Measurements from ENCODE around the gene SOAT2. TPM values are rescaled to one million over a fixed set of nuclear protein-coding genes. Genes with fewer than 3 reads are reported as not detected.

SOAT2 gene
- total and polyA plus RNA-seq, 2 experiments from 2014 or later: 0.43 TPM; not detected in 1

DNA sequence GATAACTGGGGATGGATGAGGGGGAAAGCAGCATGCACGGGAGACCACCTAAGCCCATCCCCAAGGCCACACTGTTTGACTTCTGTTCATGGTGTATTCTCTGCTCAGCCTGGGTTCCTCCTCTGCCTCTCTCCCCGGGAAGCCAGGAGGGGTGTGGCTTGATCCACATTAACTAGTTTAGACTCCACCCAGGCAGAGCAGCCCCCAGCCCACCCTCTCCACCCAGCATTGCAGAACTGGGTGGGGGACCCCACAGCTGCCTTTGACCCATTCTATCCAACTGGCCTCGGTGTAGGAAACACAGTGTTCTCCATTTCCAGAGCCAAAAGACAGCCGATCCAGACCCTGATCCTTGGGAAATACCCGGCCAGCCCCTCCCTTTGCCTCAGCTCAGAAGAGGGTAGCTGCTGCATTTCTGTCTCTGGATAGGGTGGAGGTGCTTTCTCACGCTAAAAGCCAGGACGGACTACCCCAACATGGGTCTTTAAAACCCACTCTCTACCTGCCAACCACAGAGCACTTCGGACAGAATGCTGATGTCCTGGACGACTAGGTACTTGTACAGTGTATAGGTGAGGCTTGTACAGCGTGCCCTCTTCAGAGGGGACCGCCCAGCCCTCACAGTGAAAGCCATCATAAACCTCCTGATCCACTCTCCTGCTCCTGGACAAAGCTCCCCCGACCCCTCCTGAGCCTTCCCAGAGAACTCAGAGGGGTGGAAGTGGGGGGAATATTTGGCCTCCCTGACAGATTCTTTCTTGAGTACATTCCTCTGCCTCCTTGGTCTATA lies 33.5 kb upstream of the SOAT2 start:
- H3K4me2 ChIP-seq (ENCODE audit: unreplicated experiment): no peak overlapping the region
- no peak overlapping the region for H3K27ac ChIP-seq
- H3K27me3 ChIP-seq (replicated peaks; ENCODE audit: insufficient read depth): no peaks in the 10 kb centered on the region
- peaks cover 8% of the 10 kb centered on the region for H3K79me2 ChIP-seq (ENCODE audit: insufficient read depth)
- H2AFZ ChIP-seq: no peak overlapping the region
- DNase-seq: no peak
- peaks cover 17% of the 10 kb centered on the region for H3F3A ChIP-seq (ENCODE audit: insufficient read depth)
- H3K36me3 ChIP-seq (ENCODE audit: low read depth): no peaks in the 10 kb centered on the region
- no peak overlapping the region for H3K4me3 ChIP-seq
- H3K9me3 ChIP-seq (ENCODE audit: low read depth): no peaks in the 10 kb centered on the region
- no peak overlapping the region for H3K9ac ChIP-seq
- H4K20me1 ChIP-seq (ENCODE audit: insufficient read depth): no peaks in the 10 kb centered on the region
- in situ Hi-C loops (cut with MboI): no loop called here
- H3K9me2 ChIP-seq (ENCODE audit: insufficient read depth): no peaks in the 10 kb centered on the region
- WGBS, 2 experiments (ENCODE audit: low coverage in 1 of 2, low lambda C conversion rate in 2 of 2, missing lambda C conversion rate in 2 of 2): 35 to 42% methylated on average over 11 to 12 of the region's 12 CpGs
- H3K4me1 ChIP-seq (ENCODE audit: insufficient read depth): peaks cover 41% of the 10 kb centered on the region
- no peak for TF ChIP-seq EZH2 (IDR thresholded peaks at IDR 0.05; ENCODE audit: insufficient read depth, poor library complexity, severe bottlenecking)
- no peak for TF ChIP-seq EZH2phosphoT487 (IDR thresholded peaks at IDR 0.05; ENCODE audit: insufficient read depth, low read depth)

- Histone ChIP-seq H3K36me3 (ENCODE audit: low read depth) (no peaks in the 10 kb centered on the region), H3K9me3 (ENCODE audit: low read depth) (no peaks in the 10 kb centered on the region), H3K27me3 (replicated peaks; ENCODE audit: insufficient read depth) (no peaks in the 10 kb centered on the region), H3K4me3 (no peak overlapping the region), H3K27ac (peak overlapping the region; percentile 36), H3K9ac (peak overlapping the region; percentile 34), H3K79me2 (ENCODE audit: insufficient read depth) (peaks cover 17% of the 10 kb centered on the region), H3K9me2 (ENCODE audit: insufficient read depth) (no peaks in the 10 kb centered on the region), H4K20me1 (ENCODE audit: insufficient read depth) (no peaks in the 10 kb centered on the region), H3K4me2 (ENCODE audit: unreplicated experiment) (peak overlapping the region; percentile 60), H3F3A (ENCODE audit: insufficient read depth) (0 out of 2 replicates have a peak, but pooled peaks cover 7% of the 10 kb centered on the region), H2AFZ (no peak overlapping the region), H3K4me1 (ENCODE audit: insufficient read depth) (peaks cover 40% of the 10 kb centered on the region)
- in situ Hi-C loops (cut with MboI): no loop called here
- 51 to 57% methylated on average over 7 of the region's 7 CpGs for WGBS, 2 experiments (ENCODE audit: low coverage in 1 of 2, low lambda C conversion rate in 2 of 2, missing lambda C conversion rate in 2 of 2)
- DNase-seq: peak; percentile 54
- no peak for TF ChIP-seq EZH2 (IDR thresholded peaks at IDR 0.05; ENCODE audit: insufficient read depth, poor library complexity, severe bottlenecking)
- TF ChIP-seq EZH2phosphoT487 (IDR thresholded peaks at IDR 0.05; ENCODE audit: insufficient read depth, low read depth): no peak
Measured at GRCh38 chr12:53070877-53071492, 32.3 kb upstream of the SOAT2 start.

- Histone ChIP-seq H3K4me1 (ENCODE audit: insufficient read depth) (peaks cover 33% of the 10 kb centered on the region), H3K27me3 (replicated peaks; ENCODE audit: insufficient read depth) (no peaks in the 10 kb centered on the region), H3F3A (ENCODE audit: insufficient read depth) (0 out of 2 replicates have a peak, but pooled peaks cover 4% of the 10 kb centered on the region), H3K4me2 (ENCODE audit: unreplicated experiment) (peak overlapping the region; percentile 60), H3K9me2 (ENCODE audit: insufficient read depth) (no peaks in the 10 kb centered on the region), H3K9ac (peak overlapping the region; percentile 34), H3K27ac (peak overlapping the region; percentile 36; the same call in 1 of the 2 replicates), H3K79me2 (ENCODE audit: insufficient read depth) (peaks cover 26% of the 10 kb centered on the region), H4K20me1 (ENCODE audit: insufficient read depth) (no peaks in the 10 kb centered on the region), H3K9me3 (ENCODE audit: low read depth) (no peaks in the 10 kb centered on the region), H3K4me3 (no peak overlapping the region), H2AFZ (no peak overlapping the region), H3K36me3 (ENCODE audit: low read depth) (peaks cover 2% of the 10 kb centered on the region; the same call in 1 of the 2 replicates)
- DNase-seq: peak; percentile 49
- WGBS, 2 experiments (ENCODE audit: low coverage in 1 of 2, low lambda C conversion rate in 2 of 2, missing lambda C conversion rate in 2 of 2): 32 to 38% methylated on average over 11 of the region's 11 CpGs
- in situ Hi-C loops (cut with MboI): no loop called here
- TF ChIP-seq EZH2phosphoT487 (IDR thresholded peaks at IDR 0.05; ENCODE audit: insufficient read depth, low read depth) (no peak), EZH2 (IDR thresholded peaks at IDR 0.05; ENCODE audit: insufficient read depth, poor library complexity, severe bottlenecking) (no peak)
Measured at GRCh38 chr12:53071591-53072551, 31.4 kb upstream of the SOAT2 start.

DNA sequence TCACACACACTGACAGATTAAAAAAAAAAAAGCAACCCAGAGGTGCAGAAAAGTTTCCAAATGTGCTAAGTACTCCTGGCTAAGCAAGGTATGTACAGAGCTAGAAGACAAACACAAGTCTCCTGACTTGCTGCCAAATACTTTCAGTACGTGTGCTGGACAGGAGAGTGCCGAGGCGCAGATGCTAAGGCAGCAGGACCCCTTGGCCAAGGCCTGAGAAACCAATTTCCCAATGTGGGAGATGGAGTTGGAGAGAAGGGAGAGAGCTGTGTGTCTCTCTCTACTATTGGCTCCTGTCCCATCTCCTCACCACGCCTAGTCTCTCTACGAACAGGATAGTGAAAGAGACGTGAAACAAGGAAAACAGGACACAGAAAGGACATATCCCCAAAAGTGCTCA lies 29.4 kb upstream of the SOAT2 start:
- in situ Hi-C loops (cut with MboI): no loop called here
- WGBS, 2 experiments (ENCODE audit: low coverage in 1 of 2, low lambda C conversion rate in 2 of 2, missing lambda C conversion rate in 2 of 2): 83 to 87% methylated on average over 6 of the region's 6 CpGs
- H2AFZ ChIP-seq: no peak overlapping the region

More for the DNA sequence above, 29.4 kb upstream of the SOAT2 start:
- no peaks in the 10 kb centered on the region for H3K9me2 ChIP-seq (ENCODE audit: insufficient read depth)
- no peak overlapping the region for H3K4me2 ChIP-seq (ENCODE audit: unreplicated experiment)
- no peaks in the 10 kb centered on the region for H4K20me1 ChIP-seq (ENCODE audit: insufficient read depth)
- peaks cover 3% of the 10 kb centered on the region; the same call in 1 of the 2 replicates for H3K36me3 ChIP-seq (ENCODE audit: low read depth)
- H3K9me3 ChIP-seq (ENCODE audit: low read depth): no peaks in the 10 kb centered on the region
- no peak overlapping the region for H3K4me3 ChIP-seq
- H3F3A ChIP-seq (ENCODE audit: insufficient read depth): peaks cover 13% of the 10 kb centered on the region; the same call in 1 of the 2 replicates
- no peak for DNase-seq
- no peak overlapping the region for H3K27ac ChIP-seq
- H3K4me1 ChIP-seq (ENCODE audit: insufficient read depth): peaks cover 35% of the 10 kb centered on the region
- peaks cover 45% of the 10 kb centered on the region for H3K79me2 ChIP-seq (ENCODE audit: insufficient read depth)
- TF ChIP-seq EZH2 (IDR thresholded peaks at IDR 0.05; ENCODE audit: insufficient read depth, poor library complexity, severe bottlenecking): no peak
- no peak for TF ChIP-seq EZH2phosphoT487 (IDR thresholded peaks at IDR 0.05; ENCODE audit: insufficient read depth, low read depth)
- H3K27me3 ChIP-seq (replicated peaks; ENCODE audit: insufficient read depth): no peaks in the 10 kb centered on the region
- no peak overlapping the region for H3K9ac ChIP-seq

Measured in GM23248 (cell line).